Measurements from ENCODE around the gene ESYT2. TPM values are rescaled to one million over a fixed set of nuclear protein-coding genes. Genes with fewer than 3 reads are reported as not detected.

ESYT2 gene
- total RNA-seq, 1 experiment from 2014 or later = 39.0 TPM

GRCh38 chr7:158868764-158869410, 39.6 kb upstream of the ESYT2 start:
- H3K27ac ChIP-seq (ENCODE audit: insufficient read length, low read depth, low read length) = no peak overlapping the region
- peaks cover 18 to 19% of the 10 kb centered on the region in 2 experiments for H3K4me1 Mint-ChIP-seq
- H3K4me1 ChIP-seq (ENCODE audit: insufficient read depth, low read length) = no peaks in the 10 kb centered on the region; the same call in 1 of the 2 replicates
- no peak overlapping the region for H4K5ac ChIP-seq (ENCODE audit: insufficient read length, low read depth, low read length)
- H2AFZ ChIP-seq (ENCODE audit: low read length) = no peak overlapping the region
- H2BK120ac ChIP-seq (ENCODE audit: low read depth, low read length, poor library complexity, severe bottlenecking) = no peak overlapping the region
- no peak overlapping the region for H3K18ac ChIP-seq (ENCODE audit: insufficient read length, low read depth, low read length)
- no peak overlapping the region for H4K8ac ChIP-seq (replicated peaks; ENCODE audit: insufficient read length, low read depth, low read length)
- no peaks in the 10 kb centered on the region; a peak in 1 of 5 replicates for H3K9me3 Mint-ChIP-seq
- H2BK20ac ChIP-seq (ENCODE audit: low read depth, low read length, poor library complexity, severe bottlenecking) = no peak overlapping the region
- WGBS (ENCODE audit: extremely low coverage, insufficient read length, low lambda C conversion rate) = no CpG with 5 or more reads among the region's 7 CpGs
- H3K4me3 Mint-ChIP-seq = no peak overlapping the region
- peaks cover 4% of the 10 kb centered on the region for H3K27me3 Mint-ChIP-seq (ENCODE audit: low read depth)
- no peak overlapping the region for H2BK5ac ChIP-seq (ENCODE audit: insufficient read length, low read length)
- no peak overlapping the region for H4K91ac ChIP-seq (ENCODE audit: insufficient read length, low read depth, low read length)
- H4K20me1 ChIP-seq (ENCODE audit: control insufficient read depth, insufficient read depth, insufficient read length) = peaks cover 3% of the 10 kb centered on the region
- no peak for TF ChIP-seq CTCF (conservative IDR thresholded peaks at IDR 0.05)
- no peaks in the 10 kb centered on the region for H3K9me3 ChIP-seq (ENCODE audit: control insufficient read depth, low read depth, low read length)
- peaks cover 6 to 16% (median 14%) of the 10 kb centered on the region in 3 experiments for H3K36me3 Mint-ChIP-seq (ENCODE audit: insufficient read depth in 1 of 3, low read depth in 3 of 3)
- H2BK12ac ChIP-seq (ENCODE audit: insufficient read length, low read depth, low read length) = no peak overlapping the region
- H3K4me2 ChIP-seq (ENCODE audit: insufficient read depth, insufficient read length, low read length) = no peak overlapping the region
- peak overlapping the region; percentile 39; the same call in 1 of the 2 replicates for H3K14ac ChIP-seq (ENCODE audit: insufficient read depth, low read length)
- H3K79me1 ChIP-seq (ENCODE audit: insufficient read depth, low read depth, low read length, poor library complexity, severe bottlenecking) = no peaks in the 10 kb centered on the region
- no peaks in the 10 kb centered on the region for H3K23me2 ChIP-seq (ENCODE audit: insufficient read length, low read depth, low read length, poor library complexity, severe bottlenecking)
- no peak overlapping the region for H3K56ac ChIP-seq (ENCODE audit: insufficient read length, low read depth, low read length)
- no peak overlapping the region for H2AK5ac ChIP-seq (ENCODE audit: insufficient read length, low read length)
- H2BK15ac ChIP-seq (ENCODE audit: low read depth, low read length) = no peak overlapping the region
- no peak for DNase-seq
- H3T11ph ChIP-seq (ENCODE audit: low read length) = no peak overlapping the region
- H3K27ac Mint-ChIP-seq = 0 out of 7 replicates have a peak overlapping the region, but pooled peaks of 1 of the 3 experiments have one; percentile 44
- H3K23ac ChIP-seq (ENCODE audit: insufficient read length, low read depth, low read length) = no peak overlapping the region
- H3K9ac ChIP-seq (ENCODE audit: extremely low read depth, insufficient read length, low read length) = no peak overlapping the region
- H3K27me3 ChIP-seq (ENCODE audit: insufficient read depth, low read length) = no peaks in the 10 kb centered on the region
- H3K79me2 ChIP-seq (ENCODE audit: insufficient read depth, low read length) = peaks cover 1% of the 10 kb centered on the region; the same call in 1 of the 2 replicates
- H3K4ac ChIP-seq (ENCODE audit: low read depth, low read length) = no peak overlapping the region
